ENCODE measurements around the gene TRIM27.
"Not testable (repeated sequence)": the region's sequence is repeated elsewhere in the genome, so short reads cannot be mapped to it uniquely, and the experiment has no call there.

- TF ChIP-seq MAX (IDR thresholded peaks at IDR 0.05; ENCODE audit: low read depth, low read length); NRF1 (conservative IDR thresholded peaks at IDR 0.05; ENCODE audit: low read depth, low read length); EZH2 (IDR thresholded peaks at IDR 0.05; ENCODE audit: borderline replicate concordance, control insufficient read depth, low read depth, low read length); SIX5 (IDR thresholded peaks at IDR 0.05; ENCODE audit: low read depth, low read length, severe bottlenecking); HDAC2 (IDR thresholded peaks at IDR 0.05); SPI1 (IDR thresholded peaks at IDR 0.05; ENCODE audit: borderline replicate concordance, insufficient read depth, low read depth, low read length); ZSCAN29 (IDR thresholded peaks at IDR 0.05); IRF3 (IDR thresholded peaks at IDR 0.05); CTCF (IDR thresholded peaks at IDR 0.05 in 2 of 3, conservative IDR thresholded peaks at IDR 0.05 in 1 of 3; ENCODE audit: control insufficient read depth in 2 of 3, extremely low read depth in 1 of 3, insufficient read depth in 1 of 3, low read depth in 3 of 3, low read length in 3 of 3); CREB1 (IDR thresholded peaks at IDR 0.05; ENCODE audit: low read depth); PAX5 (IDR thresholded peaks at IDR 0.05; ENCODE audit: borderline replicate concordance, low read depth, low read length): not testable (repeated sequence)
Measured at GRCh38 chr6:28957795-28958314, 34.1 kb upstream of the TRIM27 start.
